Activated CD4-positive, alpha-beta memory T cell treated with anti-CD3 and anti-CD28 coated beads for 36 hours (primary cell): ENCODE measurements around the gene KCNJ8. TPM values are rescaled to one million over a fixed set of nuclear protein-coding genes. Genes with fewer than 3 reads are reported as not detected.

Experiments used
- CTCF ChIA-PET: fragments of 350-600 bp; sonication (Branson Sonifier 250); formaldehyde crosslinking; loops from one replicate; lab custom pipeline; 2021; ENCODE audit warnings: antibody characterized with exemption, inconsistent platforms; lab: Charles Lee
- POLR2A ChIA-PET: fragments of 350-600 bp; sonication (Branson Sonifier 250); formaldehyde crosslinking; loops from one replicate; lab custom pipeline; 2021; ENCODE audit warnings: antibody characterized with exemption; lab: Charles Lee
- DNase-seq: peaks from one replicate; pipeline ENCODE4 v3.0.0-alpha.2; 2020
- H3K27ac Mint-ChIP-seq: one replicate; pipeline ENCODE4 v1.8.0; 2021; ENCODE audit warnings: mixed read lengths
- H3K27me3 Mint-ChIP-seq: one replicate; pipeline ENCODE4 v1.8.0; 2021; ENCODE audit warnings: mixed read lengths
- H3K36me3 Mint-ChIP-seq: one replicate; pipeline ENCODE4 v1.8.0; 2021; ENCODE audit warnings: mixed read lengths
- H3K4me1 Mint-ChIP-seq: one replicate; pipeline ENCODE4 v1.8.0; 2021; ENCODE audit warnings: low read depth, mixed read lengths
- H3K4me3 Mint-ChIP-seq: one replicate; pipeline ENCODE4 v1.8.0; 2021; ENCODE audit warnings: mild to moderate bottlenecking, mixed read lengths
- H3K9me3 Mint-ChIP-seq: one replicate; pipeline ENCODE4 v1.8.0; 2021; ENCODE audit warnings: mixed read lengths
- intact Hi-C: fragments of 100-400 bp; cut with micrococcal nuclease; formaldehyde crosslinking; loops from one replicate; pipeline ENCODE4 v1.15.1; 2023
- total RNA-seq, 2 experiments: library from RNA; stranded (reverse); gene quantifications; one replicate each; pipeline ENCODE4 v1.2.3, GENCODE V29; 2021

The KCNJ8 gene
- total RNA-seq, 2 experiments from 2014 or later: not detected

- no peaks in the 10 kb centered on the region for H3K9me3 Mint-ChIP-seq
- peaks cover 40% of the 10 kb centered on the region for H3K27me3 Mint-ChIP-seq
- H3K4me3 Mint-ChIP-seq: no peak overlapping the region
- no peak overlapping the region for H3K27ac Mint-ChIP-seq
- H3K36me3 Mint-ChIP-seq: no peaks in the 10 kb centered on the region
- CTCF ChIA-PET: no interaction called here
- POLR2A ChIA-PET: interaction anchor here (0.7 kb wide), 1 partner anchor 603 kb away, joined by 3 read pairs; no protein-coding TSS in a partner anchor
- intact Hi-C loops: no loop called here
- peaks cover 10% of the 10 kb centered on the region for H3K4me1 Mint-ChIP-seq
- no peak for DNase-seq
These were observed 771 bp upstream of the KCNJ8 start for GRCh38 chr12:21775133-21775820.

- H3K36me3 Mint-ChIP-seq: no peaks in the 10 kb centered on the region
- H3K4me1 Mint-ChIP-seq: peaks cover 10% of the 10 kb centered on the region
- H3K27me3 Mint-ChIP-seq: peaks cover 37% of the 10 kb centered on the region
- H3K27ac Mint-ChIP-seq: no peak overlapping the region
- no peak overlapping the region for H3K4me3 Mint-ChIP-seq
- DNase-seq: no peak
- ChIA-PET CTCF (interaction anchor here (1.4 kb wide), 1 partner anchor 76 kb away, joined by 6 read pairs; no protein-coding TSS in a partner anchor), POLR2A (no interaction called here)
- intact Hi-C loops: loop anchor here (5.0 kb wide), 1 partner anchor 77 kb away; no protein-coding TSS in a partner anchor
- H3K9me3 Mint-ChIP-seq: no peaks in the 10 kb centered on the region
These were observed 700 bp downstream of the KCNJ8 start for GRCh38 chr12:21773806-21774205.

- DNase-seq: peak; percentile 34
- ChIA-PET POLR2A (no interaction called here), CTCF (interaction anchor here (1.4 to 1.9 kb wide), 2 partner anchors 76 to 217 kb away, joined by 5 to 6 read pairs; no protein-coding TSS in a partner anchor)
- no peak overlapping the region for H3K27ac Mint-ChIP-seq
- H3K27me3 Mint-ChIP-seq: peaks cover 37% of the 10 kb centered on the region
- intact Hi-C loops: loop anchor here (5.0 kb wide), 1 partner anchor 76 kb away; no protein-coding TSS in a partner anchor
- H3K36me3 Mint-ChIP-seq: no peaks in the 10 kb centered on the region
- H3K9me3 Mint-ChIP-seq: no peaks in the 10 kb centered on the region
- peaks cover 10% of the 10 kb centered on the region for H3K4me1 Mint-ChIP-seq
- H3K4me3 Mint-ChIP-seq: no peak overlapping the region
These were observed 1.2 kb downstream of the KCNJ8 start for GRCh38 chr12:21773263-21773741.

DNA sequence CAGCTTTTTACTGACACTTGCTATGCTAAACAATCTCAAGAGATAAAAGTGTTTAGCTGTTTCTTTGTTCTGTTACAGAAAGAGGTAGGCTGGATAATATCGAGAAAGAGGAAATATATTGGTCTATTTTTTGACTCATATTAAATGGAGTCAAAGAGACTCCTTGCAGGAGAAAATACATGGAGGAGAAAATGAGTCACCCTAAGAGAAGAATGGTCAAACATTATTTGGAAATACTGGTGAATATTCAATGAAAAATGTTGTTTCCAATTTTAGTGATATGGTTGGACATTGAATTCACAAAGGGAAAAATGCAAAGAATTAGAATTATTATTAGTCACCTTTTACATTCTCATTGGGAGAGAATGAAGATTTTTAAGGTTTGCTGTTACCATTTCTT lies 3.2 kb downstream of the KCNJ8 start:
- no peak for DNase-seq
- Mint-ChIP-seq H3K36me3 (no peaks in the 10 kb centered on the region), H3K27me3 (peaks cover 26% of the 10 kb centered on the region), H3K4me1 (peaks cover 10% of the 10 kb centered on the region), H3K27ac (no peak overlapping the region), H3K4me3 (no peak overlapping the region), H3K9me3 (no peaks in the 10 kb centered on the region)
- ChIA-PET CTCF (interaction anchor here (1.9 kb wide), 1 partner anchor 218 kb away, joined by 5 read pairs; no protein-coding TSS in a partner anchor), POLR2A (no interaction called here)
- intact Hi-C loops: loop anchor here (5.0 kb wide), 1 partner anchor 74 kb away; no protein-coding TSS in a partner anchor

DNA sequence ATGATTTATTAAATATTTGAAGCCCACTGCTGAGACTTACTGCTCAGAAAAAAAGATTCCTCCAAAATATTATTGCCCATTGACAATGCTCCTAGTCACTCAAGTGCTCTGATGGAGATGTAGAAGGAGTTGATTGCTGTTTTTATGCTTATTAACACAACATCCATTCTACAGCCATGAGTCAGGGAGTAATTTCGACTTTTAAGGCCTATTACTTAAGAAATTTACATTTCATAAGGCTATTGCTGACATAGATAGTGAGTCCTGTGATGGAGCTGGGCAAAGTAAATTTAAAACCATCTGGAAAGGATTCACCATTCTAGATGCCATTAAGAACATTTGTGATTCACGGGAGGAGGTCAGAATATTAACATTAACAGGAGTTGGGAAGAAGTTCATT lies 5.2 kb downstream of the KCNJ8 start:
- ChIA-PET POLR2A (no interaction called here), CTCF (no interaction called here)
- intact Hi-C loops: no loop called here
- Mint-ChIP-seq H3K27me3 (peaks cover 14% of the 10 kb centered on the region), H3K27ac (no peak overlapping the region), H3K36me3 (no peaks in the 10 kb centered on the region), H3K4me3 (no peak overlapping the region), H3K4me1 (peaks cover 7% of the 10 kb centered on the region), H3K9me3 (no peaks in the 10 kb centered on the region)
- DNase-seq: no peak

DNA sequence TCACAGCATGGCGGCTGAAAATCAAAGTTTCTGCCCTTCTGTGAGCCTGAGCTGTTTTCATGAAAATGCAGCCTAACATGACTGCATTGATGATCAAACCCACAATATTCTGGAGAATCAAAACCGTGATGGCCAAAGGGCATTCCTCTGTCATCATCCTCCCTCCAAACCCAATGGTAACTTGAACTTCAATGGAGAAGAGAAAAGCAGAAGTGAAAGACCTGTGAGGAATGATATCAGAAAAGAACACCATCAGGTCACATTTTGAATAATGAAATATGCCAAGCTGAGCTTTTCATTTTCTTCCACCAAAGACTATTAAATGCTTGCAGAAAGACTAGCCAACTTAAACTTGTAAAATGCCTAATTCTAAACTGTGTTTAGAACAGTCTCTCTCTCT lies 8.1 kb downstream of the KCNJ8 start:
- no peak for DNase-seq
- H3K27me3 Mint-ChIP-seq: peaks cover 2% of the 10 kb centered on the region
- ChIA-PET CTCF (no interaction called here), POLR2A (no interaction called here)
- H3K4me3 Mint-ChIP-seq: no peak overlapping the region
- H3K9me3 Mint-ChIP-seq: no peaks in the 10 kb centered on the region
- no peaks in the 10 kb centered on the region for H3K36me3 Mint-ChIP-seq
- H3K27ac Mint-ChIP-seq: no peak overlapping the region
- intact Hi-C loops: no loop called here
- H3K4me1 Mint-ChIP-seq: no peaks in the 10 kb centered on the region

GRCh38 chr12:21764950-21765349 lies 9.6 kb downstream of the KCNJ8 start:
- no peaks in the 10 kb centered on the region for H3K27me3 Mint-ChIP-seq
- H3K27ac Mint-ChIP-seq: no peak overlapping the region
- no peak for DNase-seq
- no peak overlapping the region for H3K4me3 Mint-ChIP-seq
- no peaks in the 10 kb centered on the region for H3K4me1 Mint-ChIP-seq
- CTCF ChIA-PET: interaction anchor here (0.5 kb wide), 1 partner anchor 225 kb away, joined by 3 read pairs; no protein-coding TSS in a partner anchor
- POLR2A ChIA-PET: no interaction called here
- no peaks in the 10 kb centered on the region for H3K36me3 Mint-ChIP-seq
- intact Hi-C loops: no loop called here
- no peaks in the 10 kb centered on the region for H3K9me3 Mint-ChIP-seq

DNA sequence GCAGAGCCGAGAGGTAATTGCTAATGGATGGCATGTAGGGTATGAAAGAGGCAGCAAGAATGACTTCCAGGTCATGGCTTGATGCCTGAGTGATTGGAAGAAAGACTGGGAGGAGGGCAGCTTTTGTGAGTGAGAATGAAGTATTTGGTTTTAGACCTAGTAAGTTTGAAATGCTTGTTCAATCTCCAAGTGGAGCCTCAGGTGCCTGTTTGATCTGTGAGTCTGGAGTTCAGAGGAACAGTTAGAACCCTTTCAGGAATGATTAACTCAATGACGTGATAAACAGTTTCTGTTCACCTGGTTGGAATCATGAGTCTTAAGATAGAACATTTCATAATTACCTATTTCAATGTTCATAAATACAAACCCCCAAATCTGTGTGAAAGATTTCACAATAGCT lies 10.4 kb downstream of the KCNJ8 start:
- H3K9me3 Mint-ChIP-seq: no peaks in the 10 kb centered on the region
- H3K27me3 Mint-ChIP-seq: no peaks in the 10 kb centered on the region
- ChIA-PET POLR2A (no interaction called here), CTCF (no interaction called here)
- H3K4me1 Mint-ChIP-seq: no peaks in the 10 kb centered on the region
- no peak for DNase-seq
- intact Hi-C loops: no loop called here
- no peaks in the 10 kb centered on the region for H3K36me3 Mint-ChIP-seq
- no peak overlapping the region for H3K4me3 Mint-ChIP-seq
- H3K27ac Mint-ChIP-seq: no peak overlapping the region

GRCh38 chr12:21763531-21763930 lies 11.0 kb downstream of the KCNJ8 start:
- Mint-ChIP-seq H3K9me3 (no peaks in the 10 kb centered on the region), H3K36me3 (no peaks in the 10 kb centered on the region), H3K4me3 (no peak overlapping the region), H3K27me3 (no peaks in the 10 kb centered on the region), H3K4me1 (no peaks in the 10 kb centered on the region), H3K27ac (no peak overlapping the region)
- CTCF ChIA-PET: no interaction called here
- POLR2A ChIA-PET: no interaction called here
- intact Hi-C loops: no loop called here
- DNase-seq: no peak

GRCh38 chr12:21759737-21760136 lies 14.8 kb downstream of the KCNJ8 start:
- DNase-seq: no peak
- Mint-ChIP-seq H3K9me3 (no peaks in the 10 kb centered on the region), H3K4me3 (no peak overlapping the region), H3K27ac (no peak overlapping the region), H3K27me3 (no peaks in the 10 kb centered on the region), H3K36me3 (no peaks in the 10 kb centered on the region), H3K4me1 (no peaks in the 10 kb centered on the region)
- POLR2A ChIA-PET: no interaction called here
- CTCF ChIA-PET: interaction anchor here (0.9 kb wide), 1 partner anchor 259 kb away, joined by 3 read pairs; no protein-coding TSS in a partner anchor
- intact Hi-C loops: no loop called here

DNA sequence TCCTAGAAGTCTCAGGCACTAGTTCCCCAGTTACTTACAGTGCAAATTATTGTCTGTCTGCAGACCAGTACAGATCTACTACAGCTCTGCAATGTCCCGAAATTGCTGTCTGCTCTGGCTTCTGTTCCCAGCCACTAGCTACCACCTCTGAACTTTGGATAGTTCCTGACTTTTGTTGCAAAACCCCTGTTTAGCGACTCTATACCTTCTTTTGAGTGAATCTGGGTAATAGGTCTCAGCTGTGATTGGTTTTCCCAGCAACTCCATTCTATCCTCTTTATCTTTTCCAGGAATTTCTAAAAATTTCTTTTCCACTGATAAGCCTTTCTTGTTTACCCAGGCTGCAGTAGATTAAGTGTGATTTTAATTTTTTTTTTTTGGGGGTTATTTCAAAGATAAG lies 16.8 kb downstream of the KCNJ8 start:
- intact Hi-C loops: no loop called here
- Mint-ChIP-seq H3K27ac (no peak overlapping the region), H3K27me3 (no peaks in the 10 kb centered on the region), H3K4me3 (no peak overlapping the region), H3K9me3 (no peaks in the 10 kb centered on the region), H3K4me1 (no peaks in the 10 kb centered on the region), H3K36me3 (no peaks in the 10 kb centered on the region)
- ChIA-PET POLR2A (no interaction called here), CTCF (no interaction called here)
- no peak for DNase-seq

GRCh38 chr12:21756699-21757098 lies 17.8 kb downstream of the KCNJ8 start:
- H3K27ac Mint-ChIP-seq: no peak overlapping the region
- H3K27me3 Mint-ChIP-seq: no peaks in the 10 kb centered on the region
- ChIA-PET POLR2A (no interaction called here), CTCF (no interaction called here)
- no peaks in the 10 kb centered on the region for H3K9me3 Mint-ChIP-seq
- H3K4me3 Mint-ChIP-seq: no peak overlapping the region
- DNase-seq: no peak
- no peaks in the 10 kb centered on the region for H3K36me3 Mint-ChIP-seq
- intact Hi-C loops: no loop called here
- H3K4me1 Mint-ChIP-seq: no peaks in the 10 kb centered on the region

DNA sequence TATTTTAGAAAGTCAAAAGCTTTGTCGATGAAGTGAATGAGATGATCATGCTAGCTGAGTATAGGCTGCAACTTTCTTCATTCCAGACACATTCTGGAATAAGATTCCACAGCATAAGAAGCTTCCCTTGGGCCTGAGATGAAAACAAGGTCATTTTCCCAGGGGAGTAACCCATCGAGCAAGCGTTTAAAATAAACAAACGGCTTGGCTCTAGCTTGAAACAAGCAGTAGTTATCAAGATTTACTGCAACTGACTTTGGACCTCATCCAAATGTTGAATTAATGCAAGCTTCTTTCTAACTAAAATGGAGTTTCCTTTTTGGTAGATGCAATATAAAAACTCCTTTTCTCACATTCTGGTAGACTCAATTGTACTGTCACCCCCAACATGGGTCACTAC lies 23.0 kb downstream of the KCNJ8 start:
- intact Hi-C loops: no loop called here
- POLR2A ChIA-PET: no interaction called here
- no peaks in the 10 kb centered on the region for H3K36me3 Mint-ChIP-seq
- DNase-seq: no peak
- peaks cover 9% of the 10 kb centered on the region for H3K27me3 Mint-ChIP-seq
- no peak overlapping the region for H3K4me3 Mint-ChIP-seq
- CTCF ChIA-PET: no interaction called here
- H3K9me3 Mint-ChIP-seq: no peaks in the 10 kb centered on the region
- H3K27ac Mint-ChIP-seq: no peak overlapping the region
- H3K4me1 Mint-ChIP-seq: no peaks in the 10 kb centered on the region
